ENCODE results near the gene ADARB2.
"Not testable (repeated sequence)": the region's sequence is repeated elsewhere in the genome, so short reads cannot be mapped to it uniquely, and the experiment has no call there.

The ADARB2 gene

GRCh38 chr10:1229116-1229515, 508.2 kb downstream of the ADARB2 start:
- no peak for DNase-seq (ENCODE audit: low read depth)

- no peak for DNase-seq (ENCODE audit: low read depth)
Measured at GRCh38 chr10:1228467-1228975, 508.8 kb downstream of the ADARB2 start.

GRCh38 chr10:1227510-1228402, 509.6 kb downstream of the ADARB2 start:
- DNase-seq (ENCODE audit: low read depth) = no peak

- DNase-seq (ENCODE audit: low read depth) = not testable (repeated sequence)
Measured at GRCh38 chr10:1226907-1227306, 510.4 kb downstream of the ADARB2 start.

- not testable (repeated sequence) for DNase-seq (ENCODE audit: low read depth)
Measured at GRCh38 chr10:1219874-1220273, 517.5 kb downstream of the ADARB2 start.

- DNase-seq (ENCODE audit: low read depth) = no peak
Measured at GRCh38 chr10:1217661-1218060, 519.7 kb downstream of the ADARB2 start.

- DNase-seq (ENCODE audit: low read depth) = no peak
Measured at GRCh38 chr10:1217237-1217587, 520.1 kb downstream of the ADARB2 start.

GRCh38 chr10:1216574-1217236, 520.6 kb downstream of the ADARB2 start:
- DNase-seq (ENCODE audit: low read depth) = no peak

GRCh38 chr10:1215862-1216573, 521.3 kb downstream of the ADARB2 start:
- no peak for DNase-seq (ENCODE audit: low read depth)

- DNase-seq (ENCODE audit: low read depth) = no peak
Measured at GRCh38 chr10:1214882-1215540, 522.3 kb downstream of the ADARB2 start.

GRCh38 chr10:1214071-1214675, 523.2 kb downstream of the ADARB2 start:
- no peak for DNase-seq (ENCODE audit: low read depth)

- DNase-seq (ENCODE audit: low read depth) = no peak
Measured at GRCh38 chr10:1213252-1214070, 523.9 kb downstream of the ADARB2 start.

GRCh38 chr10:1212571-1213141, 524.7 kb downstream of the ADARB2 start:
- no peak for DNase-seq (ENCODE audit: low read depth)

- DNase-seq (ENCODE audit: low read depth) = no peak
Measured at GRCh38 chr10:1211844-1212570, 525.3 kb downstream of the ADARB2 start.

- DNase-seq (ENCODE audit: low read depth) = no peak
Measured at GRCh38 chr10:1210667-1211066, 526.7 kb downstream of the ADARB2 start.

GRCh38 chr10:1209355-1209979, 527.9 kb downstream of the ADARB2 start:
- DNase-seq (ENCODE audit: low read depth) = no peak

GRCh38 chr10:1208366-1209311, 528.7 kb downstream of the ADARB2 start:
- DNase-seq (ENCODE audit: low read depth) = no peak

GRCh38 chr10:1206601-1207000, 530.7 kb downstream of the ADARB2 start:
- DNase-seq (ENCODE audit: low read depth) = no peak
